ENCODE data around the gene LYZL6. TPM values are rescaled to one million over a fixed set of nuclear protein-coding genes. Genes with fewer than 3 reads are reported as not detected.

LYZL6 gene
- total and polyA plus RNA-seq, 2 of the 8 experiments (the other 6 are each of a cell fraction or from before 2014, with no cell fraction given), result not detected

GRCh38 chr17:35981246-35981645 lies 37.7 kb upstream of the LYZL6 start, which contains the start of gene CCL16:
Gene CCL16 (minus strand): TSS chr17:35981497. CDS start chr17:35981420, 77 bp downstream.
- H2BK15ac ChIP-seq (ENCODE audit: low read length), result no peak within 1 kb of the TSS
- WGBS, 2 experiments (ENCODE audit: extremely low coverage in 1 of 2, insufficient coverage in 1 of 2, insufficient read length in 1 of 2, insufficient replicate concordance in 2 of 2, low coverage in 1 of 2, low lambda C conversion rate in 2 of 2, missing lambda C conversion rate in 1 of 2), result 92% methylated on average over 12 of the region's 12 CpGs; no CpG with 5 or more reads in 1 of the 2 experiments
- CTCF ChIA-PET (ENCODE audit: partially characterized antibody), result interaction anchor here (1.0 to 7.2 kb wide), 5 partner anchors 8 to 174 kb away, joined by 3 to 33 read pairs (median 4); no protein-coding TSS in a partner anchor
- TF ChIP-seq JUN (IDR thresholded peaks at IDR 0.05; ENCODE audit: low read depth, low read length) (no peak), POLR2AphosphoS5 (IDR thresholded peaks at IDR 0.05; ENCODE audit: low read depth, low read length) (no peak), SIX5 (IDR thresholded peaks at IDR 0.05; ENCODE audit: low read depth, low read length) (no peak), CHD1 (IDR thresholded peaks at IDR 0.05; ENCODE audit: low read depth, low read length) (no peak), SAP30 (IDR thresholded peaks at IDR 0.05; ENCODE audit: insufficient read depth, insufficient replicate concordance, low read length) (no peak), SP4 (IDR thresholded peaks at IDR 0.05; ENCODE audit: low read length) (no peak), PHF8 (conservative IDR thresholded peaks at IDR 0.05; ENCODE audit: low read depth, low read length) (no peak), YY1 (IDR thresholded peaks at IDR 0.05; ENCODE audit: low read depth, low read length) (no peak), NRF1 (IDR thresholded peaks at IDR 0.05; ENCODE audit: low read depth, low read length) (no peak), EGR1 (IDR thresholded peaks at IDR 0.05; ENCODE audit: borderline replicate concordance, low read depth, low read length) (no peak), CHD2 (IDR thresholded peaks at IDR 0.05; ENCODE audit: low read length) (no peak), KDM1A (IDR thresholded peaks at IDR 0.05; ENCODE audit: borderline replicate concordance, low read length) (no peak), HDAC2 (IDR thresholded peaks at IDR 0.05; ENCODE audit: borderline replicate concordance in 1 of 2, low read depth in 2 of 2, low read length in 2 of 2) (no peak), TCF12 (IDR thresholded peaks at IDR 0.05; ENCODE audit: low read depth, low read length) (no peak), ASH2L (IDR thresholded peaks at IDR 0.05; ENCODE audit: low read length) (no peak)

More at GRCh38 chr17:35981246-35981645, 37.7 kb upstream of the LYZL6 start, which contains the start of gene CCL16:
- no peak for FAIRE-seq
- Histone ChIP-seq H3K23me2 (ENCODE audit: low read depth, low read length) (no peaks in the 10 kb centered on the region), H2BK120ac (replicated peaks; ENCODE audit: low read depth, low read length) (no peak within 1 kb of the TSS), H3K27me3 (replicated peaks in 1 of 4; ENCODE audit: control insufficient read depth in 3 of 4, extremely low read depth in 1 of 4, insufficient read depth in 3 of 4, low read length in 3 of 4) (no peaks in the 10 kb centered on the region), H2BK20ac (ENCODE audit: low read length) (no peak within 1 kb of the TSS), H3K23ac (ENCODE audit: insufficient read length) (no peak within 1 kb of the TSS), H3K56ac (replicated peaks; ENCODE audit: insufficient read length, low read depth, low read length) (no peak within 1 kb of the TSS), H3K4me2 (ENCODE audit: insufficient read depth in 1 of 2, low read depth in 2 of 2, low read length in 2 of 2) (no peak within 1 kb of the TSS), H3K4me1 (replicated peaks in 1 of 4; ENCODE audit: control insufficient read depth in 3 of 4, insufficient read depth in 4 of 4, low read length in 3 of 4) (no peaks in the 10 kb centered on the region), H2AK5ac (ENCODE audit: low read depth, low read length) (no peak within 1 kb of the TSS), H3K79me1 (ENCODE audit: low read depth, low read length) (no peaks in the 10 kb centered on the region), H3K14ac (ENCODE audit: insufficient read length) (no peak within 1 kb of the TSS), H4K20me1 (replicated peaks in 1 of 2; ENCODE audit: control insufficient read depth in 1 of 2, insufficient read depth in 2 of 2, low read length in 2 of 2) (no peaks in the 10 kb centered on the region), H3K4me3 (ENCODE audit: extremely low read depth in 1 of 4, insufficient read depth in 2 of 4, low read depth in 3 of 4, low read length in 4 of 4) (no peak within 1 kb of the TSS), H4K91ac (replicated peaks; ENCODE audit: insufficient read length, low read length) (no peak within 1 kb of the TSS), H2BK12ac (ENCODE audit: low read depth, low read length) (no peak within 1 kb of the TSS), H4K5ac (ENCODE audit: insufficient read length, low read depth, low read length) (no peak within 1 kb of the TSS), H3K9ac (replicated peaks in 1 of 4; ENCODE audit: extremely low read depth in 1 of 4, low read depth in 3 of 4, low read length in 3 of 4) (no peak within 1 kb of the TSS), H2AFZ (ENCODE audit: low read length) (no peak within 1 kb of the TSS), H4K8ac (ENCODE audit: extremely low read depth, insufficient read depth, low read length) (no peak within 1 kb of the TSS), H3K27ac (ENCODE audit: low read depth, low read length) (no peak within 1 kb of the TSS), H3K4ac (replicated peaks; ENCODE audit: insufficient read length, low read depth, low read length) (no peak within 1 kb of the TSS), H3K36me3 (ENCODE audit: control insufficient read depth in 2 of 4, insufficient read depth in 4 of 4, low read length in 3 of 4) (no peaks in the 10 kb centered on the region), H3K79me2 (ENCODE audit: control insufficient read depth in 1 of 2, insufficient read depth in 2 of 2, low read length in 2 of 2) (no peaks in the 10 kb centered on the region), H3K9me3 (ENCODE audit: insufficient read depth in 2 of 2, low read depth in 1 of 2, low read length in 1 of 2) (no peaks in the 10 kb centered on the region), H3K18ac (ENCODE audit: extremely low read depth, low read length) (no peak within 1 kb of the TSS), H2BK5ac (ENCODE audit: low read depth, low read length) (no peak within 1 kb of the TSS)
- POLR2A ChIA-PET (ENCODE audit: partially characterized antibody), result no interaction called here
- DNase-seq (ENCODE audit: low read depth in 1 of 2, low spot score in 2 of 2), result no peak
